AG09319 (cell line): ENCODE measurements around the gene SYT6.

ENCODE experiments used
- DNase-seq: peaks from one replicate; pipeline ENCODE4 v3.0.0-alpha.2; 2010; ENCODE audit warnings: low read depth; ENCODE audit errors: extremely low read depth
- TF ChIP-seq, protein P1 (sequence below): IDR thresholded peaks from 2 replicates; pipeline ENCODE4 v1.5.1; 2011; ENCODE audit warnings: low read depth, mild to moderate bottlenecking, inconsistent platforms, low read length, moderate library complexity

The SYT6 gene

GRCh38 chr1:114167226-114167625, 13.6 kb upstream of the SYT6 start:
- no peak for DNase-seq
- TF ChIP-seq, protein P1, sequence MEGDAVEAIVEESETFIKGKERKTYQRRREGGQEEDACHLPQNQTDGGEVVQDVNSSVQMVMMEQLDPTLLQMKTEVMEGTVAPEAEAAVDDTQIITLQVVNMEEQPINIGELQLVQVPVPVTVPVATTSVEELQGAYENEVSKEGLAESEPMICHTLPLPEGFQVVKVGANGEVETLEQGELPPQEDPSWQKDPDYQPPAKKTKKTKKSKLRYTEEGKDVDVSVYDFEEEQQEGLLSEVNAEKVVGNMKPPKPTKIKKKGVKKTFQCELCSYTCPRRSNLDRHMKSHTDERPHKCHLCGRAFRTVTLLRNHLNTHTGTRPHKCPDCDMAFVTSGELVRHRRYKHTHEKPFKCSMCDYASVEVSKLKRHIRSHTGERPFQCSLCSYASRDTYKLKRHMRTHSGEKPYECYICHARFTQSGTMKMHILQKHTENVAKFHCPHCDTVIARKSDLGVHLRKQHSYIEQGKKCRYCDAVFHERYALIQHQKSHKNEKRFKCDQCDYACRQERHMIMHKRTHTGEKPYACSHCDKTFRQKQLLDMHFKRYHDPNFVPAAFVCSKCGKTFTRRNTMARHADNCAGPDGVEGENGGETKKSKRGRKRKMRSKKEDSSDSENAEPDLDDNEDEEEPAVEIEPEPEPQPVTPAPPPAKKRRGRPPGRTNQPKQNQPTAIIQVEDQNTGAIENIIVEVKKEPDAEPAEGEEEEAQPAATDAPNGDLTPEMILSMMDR, result no peak

GRCh38 chr1:114164840-114165543, 11.3 kb upstream of the SYT6 start:
- DNase-seq, result no peak
- TF ChIP-seq, protein P1, result no peak

DNA sequence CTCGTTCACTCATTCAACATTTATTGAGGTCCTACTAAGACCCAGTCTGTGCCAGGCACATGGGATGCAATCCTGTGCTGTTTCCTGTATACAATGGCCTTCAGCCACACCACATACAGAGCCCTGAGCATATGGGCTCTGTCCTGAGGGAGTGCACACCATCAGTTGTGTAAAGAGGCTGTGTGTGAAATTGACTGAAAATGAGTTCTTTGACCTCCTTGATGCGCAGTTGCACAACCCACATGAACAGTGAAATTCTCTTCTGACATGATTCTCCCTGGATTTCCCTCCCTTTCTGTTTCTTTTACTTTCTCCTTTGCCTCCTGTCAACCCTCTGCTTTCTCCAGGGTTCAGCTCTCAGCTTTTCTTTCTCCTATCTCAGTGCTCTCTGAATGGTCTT, 6.3 kb upstream of the SYT6 start:
- TF ChIP-seq, protein P1, result no peak
- no peak for DNase-seq

DNA sequence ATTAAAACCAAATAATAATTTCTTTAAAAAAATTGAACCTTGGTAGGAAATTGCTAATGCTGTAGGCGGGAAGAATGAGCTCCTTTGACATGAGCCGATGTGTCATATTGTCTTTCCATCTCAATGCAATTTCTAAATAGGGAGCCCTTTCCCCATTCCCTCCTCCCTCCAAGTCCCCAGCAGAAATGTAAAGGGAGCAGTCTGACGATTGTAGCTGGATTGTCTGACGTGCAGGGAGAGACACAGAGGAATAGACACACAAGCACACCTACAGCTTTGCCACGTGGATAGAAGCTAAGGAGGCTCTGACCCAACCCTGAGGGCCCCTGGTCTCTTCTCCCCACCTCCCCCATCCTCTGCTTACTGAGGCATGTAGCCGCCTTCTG, 3.6 kb upstream of the SYT6 start:
- no peak for DNase-seq
- TF ChIP-seq, protein P1, result no peak

DNA sequence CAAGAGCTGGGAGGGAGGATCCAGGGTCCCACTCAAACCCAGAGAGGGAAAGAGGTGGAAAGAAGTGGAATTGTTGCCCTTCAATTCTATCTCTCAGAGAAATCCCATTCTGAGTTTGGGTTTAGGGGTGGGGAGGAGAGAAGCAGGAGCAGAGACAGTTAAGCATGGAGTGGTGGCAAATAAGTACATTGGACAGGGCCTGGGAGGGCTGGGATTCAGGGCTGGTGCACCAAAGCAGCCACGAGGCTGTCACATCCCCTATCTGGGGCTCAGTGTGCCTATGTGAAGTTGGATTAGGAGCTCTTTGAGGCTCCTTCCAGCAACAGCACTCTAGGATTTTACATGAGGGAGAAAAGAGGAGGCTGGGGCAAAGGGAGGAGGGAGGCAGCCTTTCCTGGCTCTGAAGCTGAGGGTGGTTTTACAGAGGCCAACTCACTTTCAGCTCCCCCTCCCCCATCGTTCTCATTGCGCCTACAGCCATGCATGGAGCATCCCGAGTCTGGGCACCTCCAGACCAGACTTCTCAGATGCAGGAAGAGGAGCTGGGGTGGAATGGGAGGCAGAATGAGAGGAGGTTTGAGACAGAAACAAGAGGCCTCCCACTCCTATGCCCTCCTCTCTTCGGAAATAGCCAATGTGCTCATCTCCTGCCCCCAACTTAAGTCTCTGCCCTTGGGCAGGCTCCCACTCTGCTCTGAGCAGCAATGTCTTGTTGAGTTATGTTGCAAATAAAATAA, 3.0 kb upstream of the SYT6 start:
- TF ChIP-seq, protein P1, result no peak
- DNase-seq, result no peak

DNA sequence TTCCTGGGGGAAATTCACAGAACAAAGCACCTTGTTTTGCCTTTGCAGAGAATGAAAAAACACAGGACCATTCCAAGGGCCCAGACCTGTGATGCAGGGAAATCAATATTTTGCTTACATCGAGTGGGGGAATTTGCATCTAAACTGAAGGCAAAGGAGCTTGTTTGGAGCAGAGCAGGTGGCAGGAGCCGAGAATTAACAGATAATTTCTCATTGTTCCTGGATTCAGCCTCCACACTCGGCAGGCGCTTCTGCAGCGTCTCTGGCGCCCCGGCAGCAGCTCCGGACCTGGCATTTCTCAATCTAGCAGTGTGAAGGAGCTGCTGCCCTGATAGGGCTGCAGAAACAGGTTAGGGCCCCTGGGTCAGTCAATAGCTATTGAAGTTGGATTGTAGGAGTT, 2.0 kb upstream of the SYT6 start:
- TF ChIP-seq, protein P1, result no peak
- DNase-seq, result no peak

DNA sequence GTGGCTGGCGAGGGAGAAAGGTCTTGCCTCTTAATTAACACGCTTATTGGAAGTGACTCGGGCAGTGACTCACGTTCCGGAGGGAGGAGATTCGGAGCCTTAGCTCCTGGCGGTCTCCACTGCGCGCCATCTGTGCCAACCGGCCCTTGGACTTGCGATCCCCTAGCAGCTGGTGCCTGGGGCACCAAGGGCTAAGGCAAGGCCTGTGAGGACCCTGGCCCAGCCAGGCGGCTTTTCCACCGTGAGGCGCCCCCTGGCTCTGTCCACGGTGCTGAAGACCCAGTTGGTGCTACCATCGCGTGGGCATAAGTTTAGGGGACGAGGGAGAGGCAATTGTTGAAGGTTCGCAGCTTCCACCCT, 1.3 kb upstream of the SYT6 start:
- peak; percentile 25 for DNase-seq
- TF ChIP-seq, protein P1, result no peak
